ENCODE data around the gene GMCL2.

Gene GMCL2

DNA sequence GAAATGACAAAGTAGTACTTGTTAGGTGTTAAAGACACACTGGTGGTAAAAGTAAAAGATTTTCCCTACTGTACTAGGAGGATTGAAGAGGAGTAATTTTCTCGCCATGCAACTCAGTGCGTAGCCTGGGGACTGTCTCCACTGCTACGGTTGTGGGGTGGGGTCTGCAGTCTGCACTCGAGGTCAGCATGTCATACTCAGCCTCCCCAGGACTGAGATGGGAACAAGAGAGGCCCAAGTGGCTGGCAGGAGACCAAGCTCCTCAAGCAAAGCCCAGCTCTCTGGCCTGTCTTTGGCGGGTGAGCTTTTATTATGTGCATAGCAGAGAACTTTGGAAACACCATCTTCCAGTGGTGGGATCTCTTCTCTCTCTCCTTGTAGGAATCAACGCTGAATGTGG lies 43.9 kb downstream of the GMCL2 start:
- DNase-seq (ENCODE audit: low read depth in 2 of 2) = no peak

DNA sequence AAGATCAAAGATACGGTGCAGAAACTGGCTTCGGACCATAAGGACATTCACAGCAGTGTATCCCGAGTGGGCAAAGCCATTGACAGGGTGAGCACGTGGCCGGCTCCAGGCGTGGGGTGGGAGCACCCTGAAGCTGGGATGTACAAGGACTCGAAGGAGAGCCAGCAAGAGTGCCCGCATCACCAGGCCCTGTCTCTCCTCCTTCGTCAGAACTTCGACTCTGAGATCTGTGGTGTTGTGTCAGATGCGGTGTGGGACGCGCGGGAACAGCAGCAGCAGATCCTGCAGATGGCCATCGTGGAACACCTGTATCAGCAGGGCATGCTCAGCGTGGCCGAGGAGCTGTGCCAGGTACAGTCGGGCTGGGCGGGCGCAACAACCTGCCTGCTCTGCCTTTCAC lies 44.5 kb downstream of the GMCL2 start:
- DNase-seq (ENCODE audit: low read depth in 2 of 2) = no peak

DNA sequence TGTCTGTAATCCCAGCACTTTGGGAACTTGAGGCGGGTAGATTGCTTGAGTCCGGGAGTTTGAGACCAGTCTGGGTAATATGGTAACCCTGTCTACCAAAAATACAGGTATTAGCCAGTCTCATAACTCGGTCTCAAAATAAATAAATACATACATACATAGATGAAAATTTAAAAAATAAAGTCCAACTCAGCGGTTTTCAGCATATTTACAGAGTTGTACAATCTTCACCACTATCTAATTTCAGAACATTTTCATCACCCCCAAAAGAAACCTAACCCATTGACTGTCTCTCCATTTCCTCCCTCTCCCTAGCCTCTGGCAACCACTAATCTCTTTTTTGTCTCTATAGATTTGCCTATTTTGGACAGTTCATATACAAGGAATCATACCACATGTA lies 45.6 kb downstream of the GMCL2 start:
- DNase-seq (ENCODE audit: low read depth in 2 of 2) = no peak

DNA sequence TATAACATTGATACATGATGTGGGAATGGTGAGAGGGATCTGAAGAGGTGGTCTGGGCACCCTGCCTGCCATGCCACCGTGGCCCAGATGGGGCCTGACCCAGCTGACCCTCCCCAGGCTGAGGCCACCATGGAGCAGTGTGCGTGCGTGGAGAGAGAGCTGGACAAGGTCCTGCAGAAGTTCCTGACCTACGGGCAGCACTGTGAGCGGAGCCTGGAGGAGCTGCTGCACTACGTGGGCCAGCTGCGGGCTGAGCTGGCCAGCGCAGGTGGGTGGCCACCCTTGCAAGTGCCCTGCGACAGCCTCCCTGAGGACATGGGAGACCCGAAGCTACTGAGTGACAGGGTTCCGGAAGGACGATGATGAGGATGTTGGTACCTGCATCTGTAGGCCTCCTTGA lies 49.2 kb downstream of the GMCL2 start:
- DNase-seq (ENCODE audit: low read depth in 2 of 2) = no peak

DNA sequence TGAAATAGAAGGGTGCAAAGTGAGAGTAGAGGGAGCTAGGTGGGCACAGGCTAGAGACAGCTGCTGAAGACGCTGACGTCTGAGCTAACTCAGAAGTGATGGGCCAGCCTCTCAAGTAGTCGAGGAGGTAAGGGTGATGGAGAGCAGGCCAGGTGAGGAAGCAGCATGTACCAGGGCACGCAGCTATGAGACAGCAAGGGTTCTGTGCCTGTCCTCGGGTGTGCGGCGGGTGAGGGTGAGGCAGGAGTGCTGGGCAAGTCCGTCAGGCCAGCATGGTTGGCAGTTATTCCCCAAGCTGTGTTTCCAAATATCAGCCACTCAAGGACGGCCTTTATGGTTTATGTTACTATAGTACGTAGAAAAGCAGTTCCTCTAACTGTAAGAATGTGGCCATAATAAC lies 50.2 kb downstream of the GMCL2 start:
- DNase-seq (ENCODE audit: low read depth in 2 of 2) = no peak
